ENCODE data around the gene DCAF10.

GRCh38 chr9:37776328-37776727 is 24.3 kb upstream of the DCAF10 start:
- TF ChIP-seq, protein P1, sequence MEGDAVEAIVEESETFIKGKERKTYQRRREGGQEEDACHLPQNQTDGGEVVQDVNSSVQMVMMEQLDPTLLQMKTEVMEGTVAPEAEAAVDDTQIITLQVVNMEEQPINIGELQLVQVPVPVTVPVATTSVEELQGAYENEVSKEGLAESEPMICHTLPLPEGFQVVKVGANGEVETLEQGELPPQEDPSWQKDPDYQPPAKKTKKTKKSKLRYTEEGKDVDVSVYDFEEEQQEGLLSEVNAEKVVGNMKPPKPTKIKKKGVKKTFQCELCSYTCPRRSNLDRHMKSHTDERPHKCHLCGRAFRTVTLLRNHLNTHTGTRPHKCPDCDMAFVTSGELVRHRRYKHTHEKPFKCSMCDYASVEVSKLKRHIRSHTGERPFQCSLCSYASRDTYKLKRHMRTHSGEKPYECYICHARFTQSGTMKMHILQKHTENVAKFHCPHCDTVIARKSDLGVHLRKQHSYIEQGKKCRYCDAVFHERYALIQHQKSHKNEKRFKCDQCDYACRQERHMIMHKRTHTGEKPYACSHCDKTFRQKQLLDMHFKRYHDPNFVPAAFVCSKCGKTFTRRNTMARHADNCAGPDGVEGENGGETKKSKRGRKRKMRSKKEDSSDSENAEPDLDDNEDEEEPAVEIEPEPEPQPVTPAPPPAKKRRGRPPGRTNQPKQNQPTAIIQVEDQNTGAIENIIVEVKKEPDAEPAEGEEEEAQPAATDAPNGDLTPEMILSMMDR (IDR thresholded peaks at IDR 0.05 in 8 of 11, conservative IDR thresholded peaks at IDR 0.05 in 3 of 11) = no peak
- no peak for TF ChIP-seq POLR2AphosphoS5 (IDR thresholded peaks at IDR 0.05)
- TF ChIP-seq POLR2A (IDR thresholded peaks at IDR 0.05) = no peak
